Panc1 (cell line): Measurements from ENCODE around the gene MYL9. TPM values are rescaled to one million over a fixed set of nuclear protein-coding genes. Genes with fewer than 3 reads are reported as not detected.

Experiments used
- ATAC-seq: fragments of 200-7000 bp; cut with Tn5 transposase; 2 replicates; pipeline ENCODE4 v1.9.1; 2020; ENCODE audit warnings: mild to moderate bottlenecking, moderate library complexity
- BruUV-seq: library from RNA; stranded (reverse); fragments of 400-500 nt; replicated peaks from 2 replicates; lab custom pipeline; 2021; lab: Mats Ljungman, UMichigan
- CTCF ChIA-PET: fragments of 300-600 bp; sonication (Branson Sonifier 250); formaldehyde crosslinking; loops from one replicate; lab custom pipeline; 2022; ENCODE audit warnings: antibody characterized with exemption; lab: Charles Lee
- POLR2A ChIA-PET: fragments of 300-600 bp; sonication (Branson Sonifier 250); formaldehyde crosslinking; loops from one replicate; lab custom pipeline; 2022; ENCODE audit warnings: antibody characterized with exemption; lab: Charles Lee
- DNase-seq: peaks from one replicate; pipeline ENCODE4 v3.0.0-alpha.2; 2010; ENCODE audit warnings: low read depth, low spot score
- H3K27ac ChIP-seq: 2 replicates; pipeline ENCODE4 v1.5.1; 2011; ENCODE audit warnings: mild to moderate bottlenecking, low read length, inconsistent platforms
- H3K27me3 ChIP-seq: fragments of 200-500 bp; sonication (Bioruptor generic); 2 replicates; pipeline ENCODE4 v1.6.0; 2014; ENCODE audit warnings: low read length, inconsistent platforms; ENCODE audit not compliant: control insufficient read depth, insufficient read depth
- H3K36me3 ChIP-seq: fragments of 200-500 bp; sonication (Bioruptor generic); 2 replicates; pipeline ENCODE4 v1.5.1; 2014; ENCODE audit warnings: inconsistent platforms, mild to moderate bottlenecking, low read length, moderate library complexity; ENCODE audit not compliant: control insufficient read depth, insufficient read depth
- H3K4me1 ChIP-seq: 2 replicates; pipeline ENCODE4 v1.5.1; 2011; ENCODE audit warnings: inconsistent platforms, mild to moderate bottlenecking, low read length, moderate library complexity; ENCODE audit not compliant: control insufficient read depth, insufficient read depth
- H3K4me3 ChIP-seq, 2 experiments: 2 replicates each; pipeline ENCODE4 v1.5.1; 2011 to 2012; ENCODE audit warnings: low read depth in 2 of 2, low read length in 2 of 2, mild to moderate bottlenecking in 2 of 2, inconsistent platforms in 1 of 2, moderate library complexity in 1 of 2
- H3K9me3 ChIP-seq: fragments of 200-500 bp; sonication (Bioruptor generic); 2 replicates; pipeline ENCODE4 v1.5.1; 2014; ENCODE audit warnings: low read depth, mild to moderate bottlenecking, inconsistent platforms, low read length, moderate library complexity; ENCODE audit not compliant: control insufficient read depth, insufficient read depth
- CTCF ChIP-seq: fragments of 450-650 bp; IDR thresholded peaks from 2 replicates; pipeline ENCODE4 v1.5.1; 2017; ENCODE audit warnings: mild to moderate bottlenecking
- POLR2AphosphoS5 ChIP-seq: IDR thresholded peaks from 2 replicates; pipeline ENCODE4 v1.6.1; 2012; ENCODE audit warnings: mild to moderate bottlenecking, low read depth, low read length, moderate library complexity
- REST ChIP-seq, 2 experiments: IDR thresholded peaks; 2 replicates each; pipeline ENCODE4 v1.6.1; 2011 to 2012; ENCODE audit warnings: low read depth in 2 of 2, control low read depth in 1 of 2, low read length in 1 of 2, mild to moderate bottlenecking in 1 of 2, moderate library complexity in 1 of 2; ENCODE audit not compliant: insufficient read depth in 1 of 2
- SIN3A ChIP-seq: IDR thresholded peaks from 2 replicates; pipeline ENCODE4 v1.6.1; 2012; ENCODE audit warnings: low read depth, mild to moderate bottlenecking, low read length, moderate library complexity, borderline replicate concordance; ENCODE audit not compliant: insufficient read depth
- TCF7L2 ChIP-seq: IDR thresholded peaks from 2 replicates; pipeline ENCODE4 v1.6.1; 2011; ENCODE audit warnings: mild to moderate bottlenecking, low read depth, low read length, inconsistent platforms
- in situ Hi-C: cut with HindIII; loops from 2 replicates; pipeline ENCODE4 v1.10.0; 2016; ENCODE audit warnings: low sequenced_read_pairs, low pct_unique_long_range_greater_than_20kb
- intact Hi-C: fragments of 100-400 bp; cut with micrococcal nuclease; formaldehyde crosslinking; loops from one replicate; pipeline ENCODE4 v1.10.0; 2022; ENCODE audit not compliant: unreplicated experiment
- total RNA-seq: library from RNA; stranded (reverse); gene quantifications from one replicate; pipeline ENCODE4 v1.2.1, GENCODE V29; 2021; ENCODE audit not compliant: unreplicated experiment

Gene MYL9
- total RNA-seq, 1 experiment from 2014 or later, result 107 TPM

GRCh38 chr20:36565520-36565919 lies 24.2 kb downstream of the MYL9 start:
- DNase-seq, result no peak
- Histone ChIP-seq H3K9me3 (peaks cover 4% of the 10 kb centered on the region; the same call in 1 of the 2 replicates), H3K36me3 (no peaks in the 10 kb centered on the region), H3K27me3 (no peaks in the 10 kb centered on the region), H3K4me3 (no peak overlapping the region), H3K27ac (no peak overlapping the region), H3K4me1 (no peaks in the 10 kb centered on the region)
- intact Hi-C loops, result no loop called here
- CTCF ChIA-PET, result no interaction called here
- BruUV-seq, result no TSS peak
- in situ Hi-C loops, result no loop called here
- no peak for ATAC-seq
- POLR2A ChIA-PET, result interaction anchor here (1.1 kb wide), 1 partner anchor 15 kb away, joined by 3 read pairs; no protein-coding TSS in a partner anchor
- no peak for TF ChIP-seq POLR2AphosphoS5
- TF ChIP-seq CTCF, result no peak
- no peak for TF ChIP-seq TCF7L2
- no peak for TF ChIP-seq REST (IDR thresholded peaks at IDR 0.05; ENCODE audit: insufficient read depth in 1 of 2, low read depth in 2 of 2, low read length in 1 of 2)
- no peak for TF ChIP-seq SIN3A

DNA sequence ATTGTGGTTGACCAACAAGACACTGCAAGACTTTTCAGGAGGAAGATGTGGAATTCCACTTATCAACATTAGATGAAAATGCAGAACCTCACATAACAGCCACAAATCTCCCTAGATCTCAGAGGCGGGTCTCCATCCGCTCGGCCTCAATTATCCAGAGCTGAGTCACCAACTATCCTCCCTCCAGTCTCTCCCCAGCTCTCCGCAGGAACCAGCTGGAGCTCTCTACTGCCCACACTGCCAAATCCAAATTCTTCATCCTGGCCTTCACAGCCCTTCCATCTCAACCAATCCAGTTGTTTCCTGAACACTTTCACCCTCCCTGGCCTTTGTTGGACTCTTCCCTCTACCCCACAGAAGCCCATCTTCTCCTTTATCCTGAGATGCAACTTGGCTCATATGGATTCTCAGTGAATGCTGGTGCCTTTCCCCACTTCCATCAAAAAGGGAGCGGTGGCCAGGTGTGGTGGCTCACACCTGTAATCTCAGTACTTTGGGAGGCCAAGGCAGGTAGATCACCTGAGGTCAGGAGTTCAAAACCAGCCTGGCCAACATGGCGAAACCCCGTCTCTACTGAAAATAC lies 28.6 kb downstream of the MYL9 start:
- DNase-seq, result no peak
- Histone ChIP-seq H3K36me3 (no peaks in the 10 kb centered on the region), H3K27me3 (no peaks in the 10 kb centered on the region), H3K4me3 (no peak overlapping the region), H3K4me1 (peaks cover 9% of the 10 kb centered on the region; the same call in 1 of the 2 replicates), H3K9me3 (peaks cover 4% of the 10 kb centered on the region; the same call in 1 of the 2 replicates), H3K27ac (no peak overlapping the region)
- POLR2A ChIA-PET, result no interaction called here
- intact Hi-C loops, result no loop called here
- no TSS peak for BruUV-seq
- CTCF ChIA-PET, result no interaction called here
- no peak for ATAC-seq
- TF ChIP-seq TCF7L2 (no peak), SIN3A (no peak), POLR2AphosphoS5 (no peak), CTCF (no peak), REST (IDR thresholded peaks at IDR 0.05; ENCODE audit: insufficient read depth in 1 of 2, low read depth in 2 of 2, low read length in 1 of 2) (no peak)
- in situ Hi-C loops, result no loop called here
